Thyroid gland (tissue), 4 donors: ENCODE data around the gene STAMBPL1.

Source experiments
- POLR2A ChIP-seq, 2 donors: fragments of 450-650 bp; IDR thresholded peaks; one replicate each; pipeline ENCODE4 v1.6.1; 2017; ENCODE audit warnings: antibody characterized with exemption in 2 of 2, mild to moderate bottlenecking in 2 of 2, moderate library complexity in 1 of 2
- TF ChIP-seq, protein P1 (sequence below), 6 experiments: fragments of 200-600 bp in 3 of 6; fragments of 450-650 bp in 3 of 6; sonication (generic) in 3 of 6; IDR thresholded peaks; one replicate each; pipeline ENCODE4 v1.5.1; 2016 to 2019; ENCODE audit warnings: antibody characterized with exemption in 6 of 6, mild to moderate bottlenecking in 2 of 6, inconsistent platforms in 1 of 6, moderate library complexity in 1 of 6

DNA sequence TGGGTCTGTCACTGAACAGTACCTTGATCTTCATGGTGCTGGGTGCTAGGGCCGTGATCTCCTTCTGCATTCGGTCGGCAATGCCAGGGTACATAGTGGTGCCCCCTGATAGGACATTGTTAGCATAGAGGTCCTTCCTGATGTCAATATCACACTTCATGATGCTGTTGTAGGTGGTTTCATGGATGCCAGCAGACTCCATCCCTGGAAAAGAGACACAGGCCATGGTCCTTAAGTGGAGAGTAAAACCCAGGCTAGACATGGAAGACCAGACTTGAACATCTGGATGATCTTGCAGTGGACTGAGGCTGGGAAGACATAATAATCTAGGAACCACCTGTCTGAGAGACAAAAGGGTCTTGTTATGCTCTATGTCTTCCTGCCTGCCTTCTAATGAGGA lies 58.0 kb downstream of the STAMBPL1 start:
- no peak for TF ChIP-seq POLR2A (IDR thresholded peaks at IDR 0.05)
- TF ChIP-seq, protein P1, sequence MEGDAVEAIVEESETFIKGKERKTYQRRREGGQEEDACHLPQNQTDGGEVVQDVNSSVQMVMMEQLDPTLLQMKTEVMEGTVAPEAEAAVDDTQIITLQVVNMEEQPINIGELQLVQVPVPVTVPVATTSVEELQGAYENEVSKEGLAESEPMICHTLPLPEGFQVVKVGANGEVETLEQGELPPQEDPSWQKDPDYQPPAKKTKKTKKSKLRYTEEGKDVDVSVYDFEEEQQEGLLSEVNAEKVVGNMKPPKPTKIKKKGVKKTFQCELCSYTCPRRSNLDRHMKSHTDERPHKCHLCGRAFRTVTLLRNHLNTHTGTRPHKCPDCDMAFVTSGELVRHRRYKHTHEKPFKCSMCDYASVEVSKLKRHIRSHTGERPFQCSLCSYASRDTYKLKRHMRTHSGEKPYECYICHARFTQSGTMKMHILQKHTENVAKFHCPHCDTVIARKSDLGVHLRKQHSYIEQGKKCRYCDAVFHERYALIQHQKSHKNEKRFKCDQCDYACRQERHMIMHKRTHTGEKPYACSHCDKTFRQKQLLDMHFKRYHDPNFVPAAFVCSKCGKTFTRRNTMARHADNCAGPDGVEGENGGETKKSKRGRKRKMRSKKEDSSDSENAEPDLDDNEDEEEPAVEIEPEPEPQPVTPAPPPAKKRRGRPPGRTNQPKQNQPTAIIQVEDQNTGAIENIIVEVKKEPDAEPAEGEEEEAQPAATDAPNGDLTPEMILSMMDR (IDR thresholded peaks at IDR 0.05) = no peak
